ENCODE results near the gene JDP2.
"Not testable (repeated sequence)": the region's sequence is repeated elsewhere in the genome, so short reads cannot be mapped to it uniquely, and the experiment has no call there.

The JDP2 gene

DNA sequence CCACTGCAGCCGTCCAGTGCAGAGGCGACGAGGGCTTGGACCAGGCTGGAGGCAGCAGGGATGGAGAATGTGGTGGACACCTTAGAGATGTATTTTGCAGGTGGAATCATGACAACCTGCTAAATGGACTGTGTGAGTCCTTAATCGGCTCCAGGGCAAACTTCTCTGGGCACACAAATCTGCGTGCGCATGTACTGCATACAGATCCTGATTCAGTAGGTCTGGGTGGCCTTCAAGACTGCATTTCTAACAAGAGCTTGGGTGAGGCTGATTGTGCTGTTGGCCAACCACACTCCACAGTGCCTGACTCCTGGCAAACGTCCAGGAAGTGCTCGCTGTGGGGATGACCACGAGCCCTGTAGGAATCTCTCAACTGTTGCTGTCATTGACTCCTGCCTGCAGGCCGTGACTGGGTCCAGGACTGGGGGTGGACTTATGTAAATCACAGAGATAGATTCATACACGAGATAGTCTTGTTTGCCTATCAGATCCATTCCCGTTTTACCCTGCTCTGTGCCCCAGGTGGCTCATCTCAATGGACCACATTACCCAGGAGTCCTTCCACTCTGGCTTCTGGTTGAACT, 27.2 kb downstream of the JDP2 start:
- peak; percentile 56 for DNase-seq (ENCODE audit: low read depth, low spot score)

DNA sequence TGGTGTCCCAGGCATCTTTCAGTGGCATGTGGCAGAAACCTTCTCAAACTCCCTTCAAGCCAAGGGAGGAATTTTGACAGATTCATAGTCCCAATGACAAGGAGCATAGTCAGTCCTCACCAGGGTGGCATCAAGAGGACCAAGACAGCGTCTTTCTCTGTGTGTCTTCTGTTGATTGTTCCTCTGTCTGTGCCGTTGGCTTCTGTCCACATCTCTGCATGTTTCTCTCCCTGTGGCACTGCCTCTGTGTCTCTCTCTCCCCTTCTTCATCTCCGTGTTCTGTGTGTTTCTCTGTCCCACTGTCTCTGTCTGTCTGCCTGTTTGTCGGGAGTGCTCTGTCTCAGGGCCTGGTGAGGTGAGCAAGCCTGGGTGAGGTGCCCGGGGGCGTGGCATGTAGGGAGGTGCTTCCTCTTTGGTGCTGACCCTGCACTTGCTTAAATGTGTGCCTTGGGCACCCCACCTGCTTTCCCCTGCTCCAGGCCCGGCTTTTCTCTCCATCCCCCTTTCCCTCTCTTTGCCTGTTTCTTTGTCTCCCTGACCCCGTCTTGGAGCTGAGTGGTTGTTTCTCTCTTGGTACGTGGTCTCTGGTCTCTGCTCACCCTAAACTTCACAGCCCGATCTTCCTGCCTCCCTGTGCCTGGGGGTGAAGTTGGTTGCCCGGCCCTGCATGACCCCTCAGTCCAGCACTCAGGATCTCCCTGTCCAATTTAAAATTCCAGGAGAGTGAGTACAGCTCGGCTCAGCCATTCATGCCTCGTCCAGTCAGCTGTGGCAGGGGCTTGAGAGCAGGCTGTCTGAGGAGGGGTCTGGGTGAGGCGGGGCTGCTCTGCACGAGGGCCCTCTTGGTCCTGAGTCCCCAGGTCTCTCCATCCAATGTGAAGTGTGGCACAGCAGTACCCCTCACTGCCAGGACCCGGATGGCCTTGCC, 28.5 kb downstream of the JDP2 start:
- no peak for DNase-seq (ENCODE audit: low read depth, low spot score)

DNA sequence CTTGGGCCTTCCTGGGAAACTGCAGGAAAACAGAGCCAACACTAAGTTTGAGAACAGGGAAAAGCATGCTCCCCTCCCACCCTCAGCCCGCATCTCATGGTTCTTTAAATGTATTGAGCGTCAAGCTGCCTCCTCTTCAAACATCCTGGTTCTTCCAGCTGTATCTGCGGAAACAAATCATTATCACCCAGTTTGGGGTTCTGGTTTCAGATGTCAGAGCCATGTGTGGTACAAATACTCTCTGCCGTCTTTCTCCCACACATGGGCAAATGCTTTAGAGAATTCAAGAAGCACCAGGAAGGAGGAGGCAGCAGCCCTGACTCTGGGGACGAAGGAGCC, 29.1 kb downstream of the JDP2 start:
- no peak for DNase-seq (ENCODE audit: low read depth, low spot score)

- DNase-seq (ENCODE audit: low read depth, low spot score) = no peak
Observed at GRCh38 chr14:75457648-75458165, 29.9 kb downstream of the JDP2 start.

DNA sequence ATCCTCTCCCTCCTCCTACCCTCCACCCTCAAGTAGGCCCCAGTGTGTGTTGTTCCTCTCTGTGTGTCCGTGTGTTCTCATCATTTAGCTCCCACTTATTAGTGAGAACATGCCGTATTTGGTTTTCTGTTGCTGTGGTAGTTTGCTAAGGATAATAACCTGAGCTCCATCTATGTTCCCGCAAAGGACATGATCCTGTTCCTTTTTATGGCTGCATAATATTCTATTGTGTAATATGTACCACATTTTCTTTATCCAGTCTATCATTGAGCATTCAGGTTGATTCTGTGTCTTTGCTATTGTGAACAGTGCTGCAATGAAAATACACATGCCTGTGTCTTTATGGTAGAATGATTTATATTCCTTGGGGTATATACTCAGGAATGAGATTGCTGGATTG, 30.5 kb downstream of the JDP2 start:
- no peak for DNase-seq (ENCODE audit: low read depth, low spot score)

DNA sequence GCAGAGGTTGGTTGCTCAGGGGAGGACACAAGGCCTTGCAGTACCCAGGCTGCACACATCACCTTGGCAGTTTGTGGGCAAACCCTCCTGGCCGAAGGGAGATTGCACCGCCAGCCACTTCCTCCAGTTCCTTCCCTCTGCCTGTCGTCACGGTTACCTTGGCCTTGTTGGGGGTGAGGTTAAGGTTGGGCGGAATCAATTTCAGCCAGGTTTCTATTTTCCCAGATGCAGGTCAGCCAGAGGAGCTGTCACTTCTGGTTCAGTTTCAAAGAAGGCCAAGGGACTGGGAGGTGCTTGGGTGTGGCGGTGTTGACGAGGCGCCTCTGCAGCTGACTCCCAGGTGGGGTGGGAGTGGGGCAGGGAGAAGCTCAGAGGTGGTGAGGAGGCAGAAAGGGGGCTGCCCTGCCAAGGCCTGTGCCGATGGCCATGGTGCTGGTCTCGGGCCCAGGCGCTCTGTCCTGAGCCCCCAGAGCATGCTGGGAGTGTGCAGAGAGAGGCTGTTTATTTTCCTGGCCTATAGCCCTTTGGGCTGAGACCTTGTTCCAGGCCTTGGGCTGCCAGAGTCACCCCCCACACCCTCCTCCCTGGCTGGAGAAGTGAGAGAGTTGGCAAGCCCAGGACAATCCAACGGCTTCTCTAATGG, 31.4 kb downstream of the JDP2 start:
- no peak for DNase-seq (ENCODE audit: low read depth, low spot score)

- no peak for DNase-seq (ENCODE audit: low read depth, low spot score)
Observed at GRCh38 chr14:75459791-75460190, 32.0 kb downstream of the JDP2 start.

DNA sequence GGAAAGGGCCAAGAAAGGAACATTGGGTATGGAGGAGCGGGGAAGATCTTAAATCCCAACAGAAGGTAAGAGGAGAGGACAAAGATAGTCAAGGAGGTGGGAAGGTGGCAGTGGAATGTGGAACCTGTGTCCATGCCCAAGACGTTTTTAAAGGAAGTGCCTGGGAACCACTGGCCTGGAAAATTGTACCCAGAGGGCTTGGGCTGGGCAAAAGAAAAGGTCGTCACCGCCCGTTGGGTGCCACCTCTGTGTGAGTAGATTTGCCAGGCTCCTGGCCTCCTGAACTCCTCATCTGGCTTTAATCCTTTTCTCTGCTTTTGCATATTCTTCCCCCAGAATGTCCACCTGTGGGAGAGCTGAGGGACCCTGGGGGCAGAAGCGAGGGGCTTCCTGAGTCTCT, 32.6 kb downstream of the JDP2 start:
- no peak for DNase-seq (ENCODE audit: low read depth, low spot score)

DNA sequence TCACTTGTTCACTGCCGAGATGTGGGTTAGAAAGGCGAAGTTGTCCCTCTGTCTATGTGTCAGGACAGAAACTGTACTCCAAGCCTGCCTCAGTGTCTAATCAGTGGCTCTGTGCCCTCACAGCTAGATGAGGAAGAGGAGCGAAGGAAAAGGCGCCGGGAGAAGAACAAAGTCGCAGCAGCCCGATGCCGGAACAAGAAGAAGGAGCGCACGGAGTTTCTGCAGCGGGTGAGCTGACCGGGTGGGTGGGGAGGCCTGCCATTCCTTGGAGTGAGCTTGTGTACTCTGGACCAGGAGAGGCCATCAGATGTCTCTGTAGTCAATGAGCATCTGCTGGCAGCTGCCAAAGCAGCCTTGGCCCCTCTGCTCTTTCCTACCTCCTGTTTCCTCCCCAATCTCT, 33.5 kb downstream of the JDP2 start:
- DNase-seq (ENCODE audit: low read depth, low spot score) = no peak

DNA sequence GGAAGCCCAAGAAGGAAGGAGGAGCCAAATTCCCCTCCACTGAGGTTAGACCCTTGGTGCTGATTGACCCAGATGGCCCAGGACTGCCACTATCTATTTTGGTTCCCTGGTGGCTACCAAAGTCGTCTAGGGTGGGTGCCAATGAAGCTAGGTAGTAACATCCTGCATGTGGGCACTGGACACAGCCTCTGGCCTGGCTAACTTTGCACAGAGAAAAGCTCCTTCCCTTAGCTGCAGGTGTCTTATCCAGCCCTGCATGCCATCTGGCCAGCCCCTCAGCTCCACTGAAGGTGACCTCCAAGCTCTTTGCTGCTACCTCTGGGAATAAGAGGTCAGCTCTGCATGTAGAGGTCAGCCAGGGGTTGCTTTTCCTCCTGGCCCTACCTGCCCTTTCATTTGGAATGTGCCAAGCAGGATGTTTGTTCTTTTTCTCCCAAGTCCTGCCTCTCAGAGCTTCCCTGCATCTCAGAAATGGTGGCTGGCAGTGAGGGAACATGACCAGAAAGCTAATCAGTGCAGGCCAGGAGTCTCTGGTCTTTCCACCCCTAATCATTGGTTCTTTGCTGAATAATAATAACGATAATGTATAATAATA, 34.0 kb downstream of the JDP2 start:
- no peak for DNase-seq (ENCODE audit: low read depth, low spot score)

DNA sequence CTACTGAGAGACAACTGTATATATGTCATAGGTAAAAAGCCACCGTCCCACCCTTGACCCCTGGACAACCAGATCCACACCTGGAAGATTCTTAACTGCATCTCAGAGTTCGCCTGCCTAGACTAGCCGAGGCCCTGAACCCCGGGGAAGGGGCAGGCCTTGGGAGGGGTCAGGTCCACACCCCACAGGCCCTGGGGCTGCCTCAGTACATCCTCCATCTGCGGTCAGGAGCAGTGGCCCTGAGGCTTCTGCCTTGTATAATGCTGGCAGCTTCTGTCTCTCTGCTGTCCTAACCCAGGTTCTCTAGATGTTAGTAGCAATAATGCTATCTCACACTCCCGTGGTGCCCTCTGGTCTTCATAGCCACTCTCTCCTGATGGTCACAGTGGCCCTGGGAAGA, 36.8 kb downstream of the JDP2 start:
- no peak for DNase-seq (ENCODE audit: low read depth, low spot score)

- DNase-seq (ENCODE audit: low read depth, low spot score) = no peak
Observed at GRCh38 chr14:75467763-75468162, 39.9 kb downstream of the JDP2 start.

GRCh38 chr14:75469164-75469563, 41.3 kb downstream of the JDP2 start:
- DNase-seq (ENCODE audit: low read depth, low spot score) = no peak

DNA sequence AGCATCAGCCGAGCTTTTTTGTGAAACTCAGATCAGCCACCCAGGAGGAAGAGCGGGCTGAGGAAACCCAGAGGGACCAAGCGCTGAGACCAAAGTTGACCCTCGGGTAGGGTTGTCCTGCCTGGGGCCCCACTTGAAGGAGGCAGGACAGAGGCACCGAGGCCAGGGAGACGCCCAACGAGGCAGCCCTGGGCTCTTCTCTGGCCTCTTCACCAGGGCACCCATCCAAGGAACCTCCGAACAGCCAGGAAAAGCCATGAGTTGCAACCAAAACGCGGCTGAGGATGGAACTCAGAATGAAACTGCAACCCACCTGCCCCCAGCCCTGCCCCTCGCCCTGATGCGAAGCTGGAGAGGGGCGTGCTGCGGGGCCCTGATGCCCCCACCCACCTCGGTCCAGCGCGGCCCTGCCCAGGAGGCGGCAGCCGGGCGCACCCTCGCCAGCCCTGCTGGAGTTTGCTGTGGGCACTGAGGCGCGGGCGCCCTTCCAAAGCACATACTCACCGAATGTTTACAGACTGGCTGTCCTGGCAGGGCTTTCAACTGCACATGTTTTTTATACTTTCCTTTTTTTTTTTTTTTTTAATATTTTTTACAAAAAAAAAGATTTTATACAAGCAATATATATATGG, 41.9 kb downstream of the JDP2 start:
- DNase-seq (ENCODE audit: low read depth, low spot score) = no peak

- DNase-seq (ENCODE audit: low read depth, low spot score) = no peak
Observed at GRCh38 chr14:75470238-75470797, 42.5 kb downstream of the JDP2 start.

DNA sequence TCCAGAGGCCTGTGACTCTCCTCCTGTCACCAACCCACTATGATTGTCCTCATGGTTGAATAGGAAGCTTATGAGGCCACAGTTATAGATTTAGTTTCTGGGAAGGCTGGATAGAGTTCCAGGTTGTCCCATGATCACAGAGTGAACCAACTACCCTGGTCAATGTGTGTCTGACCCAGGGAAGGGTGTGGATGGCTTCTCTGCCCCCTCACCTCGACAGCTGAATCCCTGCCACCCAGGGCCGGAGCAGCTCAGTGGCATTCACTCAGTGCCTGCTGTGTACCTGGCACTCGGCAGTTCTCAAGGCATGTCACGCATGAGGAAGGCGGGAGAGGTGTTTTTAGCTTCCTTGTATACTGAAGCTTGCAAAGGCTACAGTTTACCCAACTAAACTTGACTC, 43.2 kb downstream of the JDP2 start:
- no peak for DNase-seq (ENCODE audit: low read depth, low spot score)

- not testable (repeated sequence) for DNase-seq (ENCODE audit: low read depth, low spot score)
Observed at GRCh38 chr14:75474127-75474526, 46.3 kb downstream of the JDP2 start.

- no peak for DNase-seq (ENCODE audit: low read depth, low spot score)
Observed at GRCh38 chr14:75476274-75476995, 48.6 kb downstream of the JDP2 start.

DNA sequence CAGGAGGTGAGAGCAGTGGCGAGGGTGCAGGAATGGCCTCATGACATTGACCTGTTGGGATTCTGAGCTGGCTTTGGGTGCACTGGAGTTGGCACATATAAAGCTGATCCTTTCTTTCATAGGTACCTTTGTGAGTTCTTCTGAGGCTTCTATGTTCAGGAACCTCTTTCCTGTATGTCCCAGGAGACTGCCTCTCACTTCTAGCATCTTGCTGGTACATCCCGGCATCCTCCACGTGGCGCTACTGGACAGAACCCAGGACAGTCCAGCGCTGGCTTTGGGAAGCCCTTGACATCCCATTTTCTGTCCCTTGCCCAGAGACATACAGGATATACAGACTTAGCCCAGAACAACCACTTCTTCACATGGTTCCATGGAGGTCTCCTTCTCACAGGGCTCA, 50.1 kb downstream of the JDP2 start:
- DNase-seq (ENCODE audit: low read depth, low spot score) = no peak

GRCh38 chr14:75479770-75480600, 52.2 kb downstream of the JDP2 start:
- no peak for DNase-seq (ENCODE audit: low read depth, low spot score)
